ENCODE data around the gene HASPIN. TPM values are rescaled to one million over a fixed set of nuclear protein-coding genes. Genes with fewer than 3 reads are reported as not detected.

The HASPIN gene
- total RNA-seq, 1 donor from 2014 or later = 0.32 TPM

DNA sequence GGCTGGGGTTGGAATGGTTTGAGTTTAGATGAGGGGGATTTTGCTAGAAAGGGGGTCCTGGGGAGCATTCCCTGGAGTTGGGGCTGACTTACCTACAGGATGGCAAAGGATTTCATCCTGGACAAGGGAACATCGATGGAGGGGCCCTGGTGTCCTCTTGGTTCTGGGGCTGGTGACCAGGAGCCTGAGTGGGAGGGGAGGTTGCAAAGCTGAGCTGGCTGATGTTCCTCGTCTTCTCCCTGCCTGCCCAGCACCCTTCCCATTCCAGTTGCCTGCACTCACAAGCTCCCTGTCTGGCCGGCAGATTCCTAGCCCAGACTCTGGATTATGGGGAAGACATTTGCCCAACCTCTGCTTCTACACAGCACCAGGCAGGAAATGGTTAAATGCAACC is 40.1 kb downstream of the HASPIN start:
- DNase-seq (ENCODE audit: low spot score) = no peak

- no peak for DNase-seq (ENCODE audit: low spot score)
Observed at GRCh38 chr17:3765981-3766380, 42.3 kb downstream of the HASPIN start.

DNA sequence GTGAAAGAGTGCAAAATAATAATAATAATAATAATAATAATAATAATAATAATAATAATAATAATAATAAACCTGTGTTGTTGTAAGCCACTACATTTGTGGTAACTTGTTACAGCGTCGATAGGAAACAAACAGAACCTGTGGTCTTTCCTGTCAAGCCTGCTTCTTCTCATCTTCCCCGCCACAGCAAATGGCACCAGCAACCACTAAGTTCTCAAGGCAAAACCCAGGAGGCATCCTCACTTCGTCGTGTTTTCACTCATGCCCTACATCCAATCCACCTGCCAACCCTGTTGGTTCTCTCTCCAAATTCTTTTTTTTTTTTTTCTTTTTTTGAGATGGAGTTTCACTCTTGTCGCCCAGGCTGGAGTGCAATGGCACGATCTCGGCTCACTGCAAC is 43.1 kb downstream of the HASPIN start:
- no peak for DNase-seq (ENCODE audit: low spot score)

- no peak for DNase-seq (ENCODE audit: low spot score)
Observed at GRCh38 chr17:3768341-3768740, 44.6 kb downstream of the HASPIN start.

GRCh38 chr17:3768769-3769168 is 45.1 kb downstream of the HASPIN start:
- DNase-seq (ENCODE audit: low spot score) = no peak

- peak; percentile 25 for DNase-seq (ENCODE audit: low spot score)
Observed at GRCh38 chr17:3770466-3770865, 46.8 kb downstream of the HASPIN start.

DNA sequence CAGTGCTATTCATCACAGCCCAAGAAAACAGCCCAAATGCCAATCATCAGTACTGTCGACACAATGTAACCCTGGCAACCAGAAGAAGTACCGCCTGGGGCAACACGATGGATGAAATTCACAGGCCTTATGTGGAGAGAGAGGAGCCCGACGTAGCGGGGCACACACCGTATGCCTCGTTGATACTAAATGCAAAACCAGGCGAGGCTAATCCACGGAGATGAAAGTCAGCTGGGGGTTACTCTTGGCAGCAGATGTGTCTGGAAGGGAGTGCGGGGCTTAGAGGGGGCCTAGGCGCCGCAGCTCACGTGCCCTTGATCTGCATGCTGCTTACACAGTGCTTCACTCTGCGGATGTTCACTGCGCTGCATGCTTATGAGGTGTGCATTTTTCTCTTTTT is 47.4 kb downstream of the HASPIN start:
- no peak for DNase-seq (ENCODE audit: low spot score)

GRCh38 chr17:3772764-3773163 is 49.1 kb downstream of the HASPIN start:
- DNase-seq (ENCODE audit: low spot score) = no peak

DNA sequence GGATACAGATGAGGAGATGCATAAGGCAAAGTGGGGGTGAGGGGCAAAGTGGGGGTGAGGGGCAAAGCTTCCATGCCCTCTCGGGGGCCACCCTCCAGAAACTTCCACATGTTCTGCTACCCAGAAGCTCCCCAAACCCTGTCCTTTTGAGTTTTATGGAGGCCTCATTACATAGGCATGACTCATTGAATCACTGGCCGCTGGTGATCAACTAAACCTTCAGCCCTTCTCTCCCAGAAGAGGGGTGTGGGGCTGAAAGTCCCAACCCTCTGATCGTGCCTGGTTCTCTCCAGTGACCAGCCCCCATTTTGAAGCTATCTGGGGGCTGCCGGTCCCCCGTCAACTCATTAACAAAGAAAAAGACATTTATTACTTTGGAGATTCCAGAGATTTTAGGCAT is 49.8 kb downstream of the HASPIN start:
- no peak for DNase-seq (ENCODE audit: low spot score)

DNA sequence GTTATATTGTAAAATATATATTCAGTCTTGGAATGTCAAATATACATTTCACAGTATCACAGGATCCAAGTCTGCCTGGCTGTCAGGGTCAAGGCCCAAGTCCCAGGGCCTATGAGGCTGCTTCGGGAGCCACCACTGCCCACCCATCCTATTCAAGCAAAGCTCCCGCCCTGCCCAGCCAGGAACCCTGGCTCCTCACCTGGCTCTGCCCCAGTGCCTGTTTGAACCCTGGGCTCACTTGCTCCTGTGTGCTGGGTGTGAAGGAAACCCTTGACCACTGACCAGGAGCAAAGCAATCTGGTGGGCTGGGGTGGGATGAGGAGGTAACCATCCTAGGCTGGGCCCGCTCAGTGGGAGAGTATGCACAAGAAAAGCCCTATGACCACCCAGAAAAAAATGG is 50.3 kb downstream of the HASPIN start:
- no peak for DNase-seq (ENCODE audit: low spot score)

Other genes starting within 250 kb of the HASPIN start
- 2.4 TPM for gene ASPA, start 247.9 kb upstream of the HASPIN start, total RNA-seq
- gene TRPV3, start 166.1 kb upstream of the HASPIN start, total RNA-seq = 5.7 TPM
- gene TRPV1, start 114.5 kb upstream of the HASPIN start, total RNA-seq = 6.4 TPM
- gene SHPK, start 87.7 kb upstream of the HASPIN start, total RNA-seq = 14.5 TPM
- 13.4 TPM for gene CTNS, start 87.1 kb upstream of the HASPIN start, total RNA-seq
- 158 TPM for gene TAX1BP3, start 55.3 kb upstream of the HASPIN start, total RNA-seq
- gene EMC6, start 55.1 kb upstream of the HASPIN start, total RNA-seq = 35.7 TPM
- 2.0 TPM for gene P2RX5, start 27.7 kb upstream of the HASPIN start, total RNA-seq
- 21.2 TPM for gene ITGAE, start 77.3 kb downstream of the HASPIN start, total RNA-seq
- 39.0 TPM for gene NCBP3, start 122.3 kb downstream of the HASPIN start, total RNA-seq
- 6.6 TPM for gene CAMKK1, start 169.2 kb downstream of the HASPIN start, total RNA-seq
- gene P2RX1, start 192.6 kb downstream of the HASPIN start, total RNA-seq = 2.8 TPM
- gene ATP2A3, start 240.5 kb downstream of the HASPIN start, total RNA-seq = 96.5 TPM

Measured in mucosa of gallbladder (tissue), 1 donor.